Natural killer cell (primary cell): ENCODE results near the gene METTL8. TPM values are rescaled to one million over a fixed set of nuclear protein-coding genes. Genes with fewer than 3 reads are reported as not detected.

Source experiments
- ATAC-seq, 3 donors: fragments of 150-1000 bp in 2 of 3; fragments of 200-7000 bp in 1 of 3; cut with Tn5 transposase; 1 replicate in 1 of 3; 2 replicates in 2 of 3; pipeline ENCODE4 v1.10.0; 2021; ENCODE audit warnings: mild to moderate bottlenecking in 2 of 3, moderate library complexity in 2 of 3
- DNase-seq, 2 donors: peaks; one replicate each; pipeline versions ENCODE4 v3.0.0 to v3.0.0-alpha.2; 2013 to 2021; ENCODE audit warnings: mixed read lengths in 1 of 2
- H3K27ac ChIP-seq: one replicate; pipeline ENCODE4 v1.5.1; 2013; ENCODE audit warnings: mild to moderate bottlenecking, low read length
- H3K27me3 ChIP-seq: one replicate; pipeline ENCODE4 v1.6.1; 2013; ENCODE audit warnings: low read length; ENCODE audit not compliant: control insufficient read depth, insufficient read depth
- H3K36me3 ChIP-seq: one replicate; pipeline ENCODE4 v1.6.1; 2013; ENCODE audit warnings: low read length; ENCODE audit not compliant: control insufficient read depth, insufficient read depth
- H3K4me1 ChIP-seq: one replicate; pipeline ENCODE4 v1.6.1; 2013; ENCODE audit warnings: low read length; ENCODE audit not compliant: control insufficient read depth, insufficient read depth
- H3K4me3 ChIP-seq: one replicate; pipeline ENCODE4 v1.5.1; 2013; ENCODE audit warnings: low read length
- H3K9me3 ChIP-seq: one replicate; pipeline ENCODE4 v1.6.1; 2013; ENCODE audit warnings: low read length; ENCODE audit not compliant: control insufficient read depth, insufficient read depth
- H3K27ac Mint-ChIP-seq, 2 donors: one replicate each; pipeline ENCODE4 v1.8.0; 2022; ENCODE audit warnings: mild to moderate bottlenecking in 2 of 2, mixed read lengths in 2 of 2, moderate library complexity in 1 of 2
- H3K27me3 Mint-ChIP-seq, 2 donors: one replicate each; pipeline ENCODE4 v1.8.0; 2022; ENCODE audit warnings: low read depth in 2 of 2, mixed read lengths in 2 of 2
- H3K36me3 Mint-ChIP-seq: one replicate; pipeline ENCODE4 v1.8.0; 2022; ENCODE audit warnings: mixed read lengths
- H3K4me1 Mint-ChIP-seq, 2 donors: one replicate each; pipeline ENCODE4 v1.8.0; 2022; ENCODE audit warnings: mixed read lengths in 2 of 2
- H3K4me3 Mint-ChIP-seq: one replicate; pipeline ENCODE4 v1.8.0; 2022; ENCODE audit warnings: mild to moderate bottlenecking, moderate library complexity, mixed read lengths
- H3K9me3 Mint-ChIP-seq, 2 donors: one replicate each; pipeline ENCODE4 v1.8.0; 2022; ENCODE audit warnings: mixed read lengths in 2 of 2
- CTCF ChIP-seq: fragments of 200-600 bp; IDR thresholded peaks from one replicate; pipeline ENCODE4 v1.8.0; 2022; ENCODE audit warnings: antibody characterized with exemption
- WGBS: methylation state at CpG from one replicate; pipeline ENCODE4 v1.1.7; 2013; ENCODE audit warnings: missing lambda C conversion rate; ENCODE audit not compliant: insufficient coverage; 5-methylcytosine and 5-hydroxymethylcytosine counted together
- intact Hi-C: fragments of 100-400 bp; cut with micrococcal nuclease; formaldehyde crosslinking; loops from one replicate; pipeline ENCODE4 v1.14.2; 2022
- total RNA-seq, 4 donors: library from RNA; stranded (reverse); fragments of 120-200 nt in 1 of 4; gene quantifications; one replicate each; pipeline versions ENCODE4 v1.2.3 to v1.2.4, GENCODE V29; 2013 to 2022

Gene METTL8
- total RNA-seq, 3 donors from 2014 or later (not counting 1 experiment from before 2014, with no cell fraction given): 14.3 to 16.7 (median 15.2) TPM

DNA sequence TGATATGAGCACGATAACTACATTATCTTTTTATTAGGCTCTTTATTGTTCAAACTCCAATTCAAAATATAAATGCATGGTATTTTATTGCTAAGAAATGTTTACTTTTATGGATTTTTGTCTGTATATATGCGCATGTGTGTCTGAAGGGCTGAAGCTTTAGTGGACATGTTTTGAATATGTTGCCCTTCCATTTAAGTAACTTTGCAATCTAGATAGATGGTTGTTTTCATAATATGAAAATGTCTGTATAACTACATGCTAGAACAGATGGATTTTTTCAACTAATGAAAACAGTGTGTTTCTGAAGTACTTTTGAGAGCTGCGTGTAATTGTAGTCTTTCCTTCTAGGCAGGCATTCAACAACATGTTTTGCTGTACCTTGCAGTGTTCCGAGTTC lies 19.0 kb upstream of the METTL8 start:
- Mint-ChIP-seq H3K36me3 (peaks cover 45% of the 10 kb centered on the region), H3K9me3 (no peaks in the 10 kb centered on the region), H3K4me3 (no peak overlapping the region), H3K27ac (no peak overlapping the region), H3K4me1 (peaks cover 14 to 15% of the 10 kb centered on the region in 2 donors), H3K27me3 (no peaks in the 10 kb centered on the region)
- no peak overlapping the region for H3K27ac ChIP-seq
- DNase-seq (no peak), ATAC-seq (no peak)
- intact Hi-C loops: no loop called here
- no peak for TF ChIP-seq CTCF
- WGBS: 100% methylated on average over 3 of the region's 4 CpGs
- no peaks in the 10 kb centered on the region for H3K9me3 ChIP-seq
- H3K36me3 ChIP-seq: peaks cover 59% of the 10 kb centered on the region
- no peak overlapping the region for H3K4me3 ChIP-seq
- H3K4me1 ChIP-seq: no peaks in the 10 kb centered on the region
- H3K27me3 ChIP-seq: no peaks in the 10 kb centered on the region

GRCh38 chr2:171451074-171451473 lies 17.3 kb upstream of the METTL8 start:
- H3K4me3 Mint-ChIP-seq: no peak overlapping the region
- TF ChIP-seq CTCF: no peak
- peaks cover 38% of the 10 kb centered on the region for H3K36me3 Mint-ChIP-seq
- H3K9me3 Mint-ChIP-seq: no peaks in the 10 kb centered on the region
- DNase-seq (no peak), ATAC-seq (no peak)
- peaks cover 4 to 5% of the 10 kb centered on the region in 2 donors for H3K4me1 Mint-ChIP-seq
- no peaks in the 10 kb centered on the region for H3K27me3 Mint-ChIP-seq
- Histone ChIP-seq H3K27ac (no peak overlapping the region), H3K36me3 (peaks cover 54% of the 10 kb centered on the region), H3K4me1 (no peaks in the 10 kb centered on the region), H3K4me3 (no peak overlapping the region), H3K27me3 (no peaks in the 10 kb centered on the region), H3K9me3 (no peaks in the 10 kb centered on the region)
- intact Hi-C loops: no loop called here
- H3K27ac Mint-ChIP-seq: no peak overlapping the region

GRCh38 chr2:171447675-171448074 lies 13.9 kb upstream of the METTL8 start:
- no peaks in the 10 kb centered on the region for H3K4me1 ChIP-seq
- H3K4me3 ChIP-seq: no peak overlapping the region
- intact Hi-C loops: no loop called here
- no peaks in the 10 kb centered on the region for H3K9me3 ChIP-seq
- H3K36me3 ChIP-seq: peaks cover 57% of the 10 kb centered on the region
- H3K36me3 Mint-ChIP-seq: peaks cover 26% of the 10 kb centered on the region
- peak in 1 of 2 donors; percentile 8 for DNase-seq
- H3K27ac ChIP-seq: no peak overlapping the region
- ATAC-seq: no peak
- no peak overlapping the region for H3K4me3 Mint-ChIP-seq
- 98% methylated on average over 2 of the region's 2 CpGs for WGBS
- no peak overlapping the region for H3K27ac Mint-ChIP-seq
- no peaks in the 10 kb centered on the region for H3K27me3 Mint-ChIP-seq
- no peaks in the 10 kb centered on the region for H3K9me3 Mint-ChIP-seq
- no peaks in the 10 kb centered on the region for H3K4me1 Mint-ChIP-seq
- TF ChIP-seq CTCF: no peak
- no peaks in the 10 kb centered on the region for H3K27me3 ChIP-seq

DNA sequence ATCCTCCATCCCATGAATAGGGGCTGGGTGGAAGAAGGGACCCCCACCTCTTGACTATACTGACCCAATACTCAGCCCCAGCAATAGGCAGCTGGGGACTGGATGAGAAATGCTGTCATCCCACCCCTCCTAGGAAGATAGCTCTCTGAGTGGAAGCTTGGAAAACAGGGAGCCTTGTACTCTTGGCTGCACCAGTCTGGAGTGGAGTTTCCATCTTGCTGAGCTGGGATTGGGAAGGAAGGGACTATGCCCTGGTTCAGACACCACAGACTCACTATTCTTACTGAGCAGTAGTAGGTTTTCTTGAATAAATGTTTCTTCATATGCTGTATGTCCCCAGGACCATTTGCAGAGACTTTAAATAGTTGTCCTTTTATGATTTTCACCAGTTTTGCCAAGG lies 7.7 kb upstream of the METTL8 start:
- Mint-ChIP-seq H3K36me3 (peaks cover 29% of the 10 kb centered on the region), H3K27me3 (no peaks in the 10 kb centered on the region), H3K4me3 (no peak overlapping the region), H3K4me1 (peaks cover 0 to 15% of the 10 kb centered on the region in 2 donors), H3K9me3 (no peaks in the 10 kb centered on the region), H3K27ac (no peak overlapping the region)
- TF ChIP-seq CTCF: no peak
- intact Hi-C loops: no loop called here
- Histone ChIP-seq H3K36me3 (peaks cover 49% of the 10 kb centered on the region), H3K4me1 (no peaks in the 10 kb centered on the region), H3K4me3 (no peak overlapping the region), H3K9me3 (no peaks in the 10 kb centered on the region), H3K27ac (no peak overlapping the region), H3K27me3 (no peaks in the 10 kb centered on the region)
- DNase-seq (no peak), ATAC-seq (no peak)
